HEK293T (cell line): ENCODE data around the gene NEK10.

ENCODE experiments used
- CTCF ChIA-PET: fragments of 350-600 bp; formaldehyde crosslinking; extraction: SDS; loops from one replicate; lab custom pipeline; 2021; ENCODE audit warnings: antibody characterized with exemption, inconsistent platforms; lab: Yijun Ruan, JAX
- POLR2A ChIA-PET: fragments of 350-600 bp; formaldehyde crosslinking; extraction: SDS; loops from one replicate; lab custom pipeline; 2020; ENCODE audit warnings: antibody characterized with exemption, inconsistent platforms; lab: Yijun Ruan, JAX
- DNase-seq: peaks from one replicate; pipeline ENCODE4 v3.0.0; 2012; ENCODE audit warnings: mixed read lengths; ENCODE audit errors: extremely low spot score
- ARNT ChIP-seq: fragments of 450-650 bp; IDR thresholded peaks from 2 replicates; pipeline ENCODE4 v1.6.1; 2017; ENCODE audit warnings: mild to moderate bottlenecking
- BHLHE40 ChIP-seq: fragments of 450-650 bp; IDR thresholded peaks from 2 replicates; pipeline ENCODE4 v1.6.1; 2016; ENCODE audit warnings: mild to moderate bottlenecking, moderate library complexity, borderline replicate concordance
- CTBP1 ChIP-seq: fragments of 450-650 bp; IDR thresholded peaks from 2 replicates; pipeline ENCODE4 v1.6.1; 2016; ENCODE audit warnings: borderline replicate concordance
- ELF4 ChIP-seq: fragments of 450-650 bp; IDR thresholded peaks from 2 replicates; pipeline ENCODE4 v1.6.1; 2017; ENCODE audit warnings: antibody characterized with exemption
- FOXA1 ChIP-seq: fragments of 450-650 bp; IDR thresholded peaks from 2 replicates; pipeline ENCODE4 v1.6.1; 2016; ENCODE audit warnings: mild to moderate bottlenecking
- FOXK2 ChIP-seq: fragments of 450-650 bp; IDR thresholded peaks from 2 replicates; pipeline ENCODE4 v1.6.1; 2016; ENCODE audit warnings: mild to moderate bottlenecking
- FOXM1 ChIP-seq: fragments of 450-650 bp; IDR thresholded peaks from 2 replicates; pipeline ENCODE4 v1.6.1; 2017; ENCODE audit warnings: mild to moderate bottlenecking, borderline replicate concordance
- HDGF ChIP-seq: fragments of 450-650 bp; IDR thresholded peaks from 2 replicates; pipeline ENCODE4 v1.6.1; 2017; ENCODE audit warnings: antibody characterized with exemption, borderline replicate concordance
- L3MBTL2 ChIP-seq: fragments of 450-650 bp; conservative IDR thresholded peaks from 2 replicates; pipeline ENCODE4 v1.6.1; 2016; ENCODE audit warnings: mild to moderate bottlenecking
- LEF1 ChIP-seq: fragments of 450-650 bp; IDR thresholded peaks from 2 replicates; pipeline ENCODE4 v1.6.1; 2017; ENCODE audit warnings: mild to moderate bottlenecking, borderline replicate concordance
- NFRKB ChIP-seq: fragments of 450-650 bp; IDR thresholded peaks from 2 replicates; pipeline ENCODE4 v1.6.1; 2016; ENCODE audit warnings: mild to moderate bottlenecking, moderate library complexity
- SP1 ChIP-seq: fragments of 450-650 bp; IDR thresholded peaks from 2 replicates; pipeline ENCODE4 v1.6.1; 2017
- SUZ12 ChIP-seq: fragments of 450-650 bp; IDR thresholded peaks from 2 replicates; pipeline ENCODE4 v1.6.1; 2016; ENCODE audit warnings: mild to moderate bottlenecking
- TARDBP ChIP-seq: fragments of 450-650 bp; IDR thresholded peaks from 2 replicates; pipeline ENCODE4 v1.6.1; 2016
- ZNF384 ChIP-seq: fragments of 450-650 bp; IDR thresholded peaks from 2 replicates; pipeline ENCODE4 v1.6.1; 2016
- TF ChIP-seq, protein P1 (sequence below): fragments of 450-650 bp; IDR thresholded peaks from 2 replicates; pipeline ENCODE4 v1.6.1; 2016

The NEK10 gene

DNA sequence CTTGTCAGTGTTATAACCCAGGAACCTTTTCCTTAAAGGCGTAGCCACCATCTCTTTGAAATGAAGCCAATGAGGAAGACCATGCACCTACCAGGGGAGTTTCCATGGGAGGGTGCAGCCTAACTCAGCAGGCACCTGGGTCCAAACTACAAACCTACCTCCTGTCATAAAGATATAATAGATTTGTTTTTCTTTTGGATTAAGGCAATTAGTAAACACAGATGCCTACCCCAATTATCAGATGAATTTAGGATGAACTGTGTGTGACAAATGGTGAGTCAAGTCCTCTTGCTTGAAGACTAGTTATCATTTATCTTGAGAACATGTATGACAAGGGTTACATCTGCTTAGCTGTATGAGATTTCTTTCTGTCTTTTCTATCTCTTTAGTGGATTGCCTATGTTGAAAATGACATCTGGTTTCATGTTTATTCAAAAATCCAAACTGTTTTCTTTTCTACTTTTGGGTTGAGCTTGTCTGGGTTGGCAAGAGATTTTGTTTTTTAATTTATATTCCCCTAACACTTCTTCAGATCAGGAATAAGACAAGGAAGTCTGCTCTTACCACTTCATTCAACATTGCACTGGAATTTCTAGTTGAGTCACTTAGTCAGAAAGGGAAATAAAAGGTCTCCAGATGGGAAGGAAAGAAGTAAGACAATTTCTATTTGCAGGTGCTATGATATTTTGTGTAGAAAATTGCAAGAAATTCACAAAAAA, 149.9 kb downstream of the NEK10 start:
- no peak for TF ChIP-seq L3MBTL2
- no peak for TF ChIP-seq HDGF
- no peak for TF ChIP-seq TARDBP
- TF ChIP-seq NFRKB = no peak
- ChIA-PET CTCF (no interaction called here), POLR2A (no interaction called here)
- DNase-seq = no peak

DNA sequence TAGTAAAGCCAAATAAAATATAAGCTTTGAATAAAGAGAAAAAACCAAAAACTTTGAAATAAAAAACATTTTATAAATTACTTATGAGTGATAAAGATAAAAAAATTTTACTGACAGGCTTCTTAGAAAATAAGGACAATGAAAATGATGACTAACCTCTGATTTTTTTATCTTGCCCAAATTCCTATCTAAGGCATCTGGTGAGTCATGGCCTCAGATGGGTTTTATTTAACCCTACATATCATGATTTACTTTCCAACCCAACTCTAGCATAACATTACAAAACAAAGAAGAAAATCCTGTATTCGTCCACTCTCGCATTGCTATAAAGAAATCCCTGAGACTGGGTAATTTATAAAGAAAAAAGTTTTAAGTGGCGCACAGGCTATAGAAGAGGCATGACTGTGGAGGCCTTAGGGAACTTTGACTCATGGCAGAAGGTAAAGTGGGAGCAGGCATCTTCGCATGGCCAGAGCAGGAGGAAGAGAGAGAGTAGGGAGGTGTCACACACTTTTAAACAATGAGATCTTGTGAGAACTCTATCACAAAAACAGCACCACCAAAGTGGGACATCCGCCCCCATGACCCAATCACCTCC, 152.1 kb downstream of the NEK10 start:
- no peak for TF ChIP-seq CTBP1
- TF ChIP-seq ZNF384 = no peak
- no peak for TF ChIP-seq HDGF
- no peak for TF ChIP-seq ARNT
- no peak for TF ChIP-seq ELF4
- TF ChIP-seq, protein P1, sequence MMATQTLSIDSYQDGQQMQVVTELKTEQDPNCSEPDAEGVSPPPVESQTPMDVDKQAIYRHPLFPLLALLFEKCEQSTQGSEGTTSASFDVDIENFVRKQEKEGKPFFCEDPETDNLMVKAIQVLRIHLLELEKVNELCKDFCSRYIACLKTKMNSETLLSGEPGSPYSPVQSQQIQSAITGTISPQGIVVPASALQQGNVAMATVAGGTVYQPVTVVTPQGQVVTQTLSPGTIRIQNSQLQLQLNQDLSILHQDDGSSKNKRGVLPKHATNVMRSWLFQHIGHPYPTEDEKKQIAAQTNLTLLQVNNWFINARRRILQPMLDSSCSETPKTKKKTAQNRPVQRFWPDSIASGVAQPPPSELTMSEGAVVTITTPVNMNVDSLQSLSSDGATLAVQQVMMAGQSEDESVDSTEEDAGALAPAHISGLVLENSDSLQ = no peak
- no peak for TF ChIP-seq NFRKB
- no peak for TF ChIP-seq BHLHE40
- TF ChIP-seq SUZ12 = no peak
- TF ChIP-seq FOXA1 = no peak
- TF ChIP-seq FOXM1 = no peak
- no peak for TF ChIP-seq FOXK2
- no peak for TF ChIP-seq TARDBP
- TF ChIP-seq L3MBTL2 = no peak
- TF ChIP-seq LEF1 = no peak
- TF ChIP-seq SP1 = no peak
- CTCF ChIA-PET = no interaction called here
- POLR2A ChIA-PET = no interaction called here
- DNase-seq = no peak

GRCh38 chr3:27216295-27216855, 152.8 kb downstream of the NEK10 start:
- DNase-seq = no peak
- CTCF ChIA-PET = no interaction called here
- TF ChIP-seq SUZ12 (no peak), HDGF (no peak), FOXK2 (no peak), NFRKB (no peak), TARDBP (no peak), ARNT (no peak), L3MBTL2 (no peak), BHLHE40 (no peak), FOXA1 (no peak)
- TF ChIP-seq, protein P1 = no peak
- POLR2A ChIA-PET = no interaction called here

- no peak for DNase-seq
- CTCF ChIA-PET = no interaction called here
- TF ChIP-seq FOXK2 (no peak), SP1 (no peak), CTBP1 (no peak), LEF1 (no peak), FOXM1 (no peak), ARNT (no peak), L3MBTL2 (no peak), NFRKB (no peak), SUZ12 (no peak), BHLHE40 (no peak), FOXA1 (no peak), ZNF384 (no peak), HDGF (no peak), ELF4 (no peak), TARDBP (no peak)
- TF ChIP-seq, protein P1 = no peak
- POLR2A ChIA-PET = no interaction called here
These were observed 155.7 kb downstream of the NEK10 start for GRCh38 chr3:27213450-27213849.

DNA sequence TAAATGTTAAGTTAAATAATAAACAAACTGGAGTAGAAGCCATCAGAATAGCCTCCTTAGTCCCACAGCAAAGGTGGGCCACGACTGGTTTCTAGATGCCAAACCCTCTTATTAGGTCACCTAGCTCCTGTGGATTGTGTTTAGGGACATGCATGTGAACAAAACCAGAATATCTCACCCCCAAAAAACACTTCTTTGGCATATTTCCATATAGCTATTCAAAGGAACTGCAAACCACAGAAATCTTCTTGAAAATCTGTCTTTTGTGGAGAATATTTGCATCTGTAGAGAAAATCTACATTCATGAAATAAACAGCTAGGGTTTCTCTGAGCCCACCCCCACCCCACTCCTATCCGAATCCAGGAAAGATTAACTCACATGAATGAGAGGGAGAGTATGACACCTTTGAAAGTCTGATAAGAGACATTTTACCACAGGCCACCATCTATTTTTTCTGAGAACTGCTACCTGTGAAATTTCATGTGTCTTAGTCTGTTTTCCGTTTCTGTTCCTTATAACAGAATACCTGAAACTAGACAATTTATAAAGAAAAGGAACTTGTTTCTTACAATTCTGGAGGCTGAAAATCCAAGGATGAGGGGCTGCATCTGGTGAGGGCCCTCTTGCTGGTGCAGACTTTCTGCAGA, 159.4 kb downstream of the NEK10 start:
- CTCF ChIA-PET = no interaction called here
- POLR2A ChIA-PET = no interaction called here
- DNase-seq = no peak
- TF ChIP-seq FOXM1 = no peak
- no peak for TF ChIP-seq ARNT
- TF ChIP-seq ELF4 = no peak
- TF ChIP-seq CTBP1 = no peak
- no peak for TF ChIP-seq NFRKB
- TF ChIP-seq FOXA1 = no peak
- no peak for TF ChIP-seq SUZ12
- TF ChIP-seq ZNF384 = no peak
- TF ChIP-seq HDGF = no peak
- TF ChIP-seq, protein P1 = no peak
